ENCODE data around the gene SPIN4. TPM values are rescaled to one million over a fixed set of nuclear protein-coding genes. Genes with fewer than 3 reads are reported as not detected.
A peak's percentile ranks its signal among the peaks of the same experiment; 100 is the strongest.

Gene SPIN4
- total and polyA plus RNA-seq, 2 experiments from 2014 or later = 3.7 to 7.5 TPM

DNA sequence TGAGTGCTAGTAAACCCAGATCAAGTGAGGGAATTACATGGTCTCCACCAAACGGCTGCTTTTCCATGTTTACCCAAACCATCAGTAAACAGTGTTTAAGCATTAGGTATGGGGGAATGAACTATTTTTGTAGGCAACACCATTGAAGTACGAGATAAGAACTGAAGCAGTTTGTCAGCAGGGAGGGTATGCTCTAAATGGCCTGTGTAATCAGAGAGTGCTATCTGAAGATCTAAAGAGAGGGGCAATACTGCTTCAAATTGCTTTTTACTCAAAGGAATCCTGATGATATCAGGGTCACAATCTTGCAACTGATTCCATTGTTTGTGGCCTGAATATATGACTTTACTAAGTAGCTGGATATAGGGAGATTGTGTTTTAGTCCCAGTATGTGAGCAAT is 10.4 kb upstream of the SPIN4 start:
- H2AFZ ChIP-seq = no peak overlapping the region
- H3K9me2 ChIP-seq (replicated peaks; ENCODE audit: insufficient read depth) = no peaks in the 10 kb centered on the region
- DNase-seq (ENCODE audit: low spot score) = no peak
- 29% methylated on average over 2 of the region's 2 CpGs for WGBS (ENCODE audit: low lambda C conversion rate, missing lambda C conversion rate)
- H3K9me3 ChIP-seq (ENCODE audit: low read depth) = peaks cover 4% of the 10 kb centered on the region
- no peak for TF ChIP-seq EZH2 (IDR thresholded peaks at IDR 0.05; ENCODE audit: borderline replicate concordance)
- TF ChIP-seq EZH2phosphoT487 (IDR thresholded peaks at IDR 0.05; ENCODE audit: low read depth, severe bottlenecking, unreplicated experiment) = no peak
- TF ChIP-seq, protein P1, sequence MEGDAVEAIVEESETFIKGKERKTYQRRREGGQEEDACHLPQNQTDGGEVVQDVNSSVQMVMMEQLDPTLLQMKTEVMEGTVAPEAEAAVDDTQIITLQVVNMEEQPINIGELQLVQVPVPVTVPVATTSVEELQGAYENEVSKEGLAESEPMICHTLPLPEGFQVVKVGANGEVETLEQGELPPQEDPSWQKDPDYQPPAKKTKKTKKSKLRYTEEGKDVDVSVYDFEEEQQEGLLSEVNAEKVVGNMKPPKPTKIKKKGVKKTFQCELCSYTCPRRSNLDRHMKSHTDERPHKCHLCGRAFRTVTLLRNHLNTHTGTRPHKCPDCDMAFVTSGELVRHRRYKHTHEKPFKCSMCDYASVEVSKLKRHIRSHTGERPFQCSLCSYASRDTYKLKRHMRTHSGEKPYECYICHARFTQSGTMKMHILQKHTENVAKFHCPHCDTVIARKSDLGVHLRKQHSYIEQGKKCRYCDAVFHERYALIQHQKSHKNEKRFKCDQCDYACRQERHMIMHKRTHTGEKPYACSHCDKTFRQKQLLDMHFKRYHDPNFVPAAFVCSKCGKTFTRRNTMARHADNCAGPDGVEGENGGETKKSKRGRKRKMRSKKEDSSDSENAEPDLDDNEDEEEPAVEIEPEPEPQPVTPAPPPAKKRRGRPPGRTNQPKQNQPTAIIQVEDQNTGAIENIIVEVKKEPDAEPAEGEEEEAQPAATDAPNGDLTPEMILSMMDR (IDR thresholded peaks at IDR 0.05; ENCODE audit: poor library complexity) = no peak
- H3K27ac ChIP-seq = no peak overlapping the region
- H3K4me2 ChIP-seq = no peak overlapping the region
- H3K4me3 ChIP-seq = no peak overlapping the region
- H3K79me2 ChIP-seq = no peaks in the 10 kb centered on the region
- no peaks in the 10 kb centered on the region for H4K20me1 ChIP-seq (ENCODE audit: insufficient read depth, poor library complexity, severe bottlenecking)
- H3K27me3 ChIP-seq = no peaks in the 10 kb centered on the region
- no peaks in the 10 kb centered on the region for H3K36me3 ChIP-seq (replicated peaks; ENCODE audit: insufficient read depth, low read depth)
- no peaks in the 10 kb centered on the region for H3K4me1 ChIP-seq (ENCODE audit: insufficient read depth)

DNA sequence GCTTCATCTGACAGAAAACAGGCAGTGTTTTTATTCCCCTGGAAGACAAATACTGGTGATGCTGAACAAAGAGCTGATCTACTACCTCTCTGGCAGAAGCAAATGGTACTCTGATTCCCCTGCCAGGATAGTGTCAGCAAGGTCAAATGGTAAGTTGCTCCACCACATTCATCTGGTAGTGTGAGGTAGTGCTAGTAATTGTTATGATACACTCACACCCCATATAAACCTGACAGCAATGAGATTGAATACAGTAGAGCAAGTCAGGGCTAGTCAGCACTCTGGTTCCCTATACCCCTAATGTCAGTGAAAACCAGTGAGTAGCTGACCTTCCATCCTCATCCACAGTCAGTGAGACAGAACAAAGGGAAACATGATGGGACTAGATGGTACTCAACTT is 3.4 kb upstream of the SPIN4 start:
- Histone ChIP-seq H3K4me3 (no peak overlapping the region), H3K9me3 (ENCODE audit: low read depth) (peaks cover 5% of the 10 kb centered on the region), H3K9me2 (replicated peaks; ENCODE audit: insufficient read depth) (no peaks in the 10 kb centered on the region), H3K27ac (no peak overlapping the region), H3K27me3 (no peaks in the 10 kb centered on the region), H3K4me1 (ENCODE audit: insufficient read depth) (peaks cover 4% of the 10 kb centered on the region), H2AFZ (no peak overlapping the region), H3K79me2 (no peaks in the 10 kb centered on the region), H4K20me1 (ENCODE audit: insufficient read depth, poor library complexity, severe bottlenecking) (no peaks in the 10 kb centered on the region), H3K36me3 (replicated peaks; ENCODE audit: insufficient read depth, low read depth) (no peaks in the 10 kb centered on the region), H3K4me2 (no peak overlapping the region)
- TF ChIP-seq, protein P1 (IDR thresholded peaks at IDR 0.05; ENCODE audit: poor library complexity) = no peak
- TF ChIP-seq EZH2phosphoT487 (IDR thresholded peaks at IDR 0.05; ENCODE audit: low read depth, severe bottlenecking, unreplicated experiment) (no peak), EZH2 (IDR thresholded peaks at IDR 0.05; ENCODE audit: borderline replicate concordance) (no peak)
- no peak for DNase-seq (ENCODE audit: low spot score)

DNA sequence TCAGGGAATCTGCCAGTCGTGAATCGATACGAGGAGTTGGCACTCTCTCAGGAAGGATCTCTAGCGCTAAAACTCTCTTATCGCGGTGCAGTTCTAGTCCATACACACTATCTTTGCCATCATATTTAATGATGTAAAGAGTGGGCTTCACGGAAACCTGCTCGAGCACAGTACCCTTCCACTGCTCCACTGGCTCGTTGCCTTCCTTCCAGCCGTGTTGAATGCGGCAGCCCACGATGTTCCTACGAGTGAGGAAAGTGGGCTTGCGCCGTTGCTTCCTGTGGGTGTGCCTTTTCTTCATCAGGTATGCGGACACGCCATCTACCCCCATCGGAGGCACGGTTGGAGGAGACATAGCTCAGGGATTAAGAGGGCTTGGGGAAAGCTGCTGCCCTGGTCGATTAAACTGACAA is 661 bp downstream of the SPIN4 start:
- TF ChIP-seq EZH2 (IDR thresholded peaks at IDR 0.05; ENCODE audit: borderline replicate concordance) (no peak), EZH2phosphoT487 (IDR thresholded peaks at IDR 0.05; ENCODE audit: low read depth, severe bottlenecking, unreplicated experiment) (no peak)
- TF ChIP-seq, protein P1 (IDR thresholded peaks at IDR 0.05; ENCODE audit: poor library complexity) = no peak
- peak; percentile 18 for DNase-seq (ENCODE audit: low spot score)
- Histone ChIP-seq H3K27ac (peak overlapping the region; percentile 89), H3K9me2 (replicated peaks; ENCODE audit: insufficient read depth) (no peaks in the 10 kb centered on the region), H3K4me2 (peak overlapping the region; percentile 77), H3K4me3 (peak overlapping the region; percentile 80), H3K36me3 (replicated peaks; ENCODE audit: insufficient read depth, low read depth) (no peaks in the 10 kb centered on the region), H3K9me3 (ENCODE audit: low read depth) (no peaks in the 10 kb centered on the region), H3K27me3 (no peaks in the 10 kb centered on the region), H3K4me1 (ENCODE audit: insufficient read depth) (peaks cover 4% of the 10 kb centered on the region), H3K79me2 (peaks cover 4% of the 10 kb centered on the region), H2AFZ (peak overlapping the region; percentile 64), H4K20me1 (ENCODE audit: insufficient read depth, poor library complexity, severe bottlenecking) (no peaks in the 10 kb centered on the region)
- 57% methylated on average over 20 of the region's 20 CpGs for WGBS (ENCODE audit: low lambda C conversion rate, missing lambda C conversion rate)

DNA sequence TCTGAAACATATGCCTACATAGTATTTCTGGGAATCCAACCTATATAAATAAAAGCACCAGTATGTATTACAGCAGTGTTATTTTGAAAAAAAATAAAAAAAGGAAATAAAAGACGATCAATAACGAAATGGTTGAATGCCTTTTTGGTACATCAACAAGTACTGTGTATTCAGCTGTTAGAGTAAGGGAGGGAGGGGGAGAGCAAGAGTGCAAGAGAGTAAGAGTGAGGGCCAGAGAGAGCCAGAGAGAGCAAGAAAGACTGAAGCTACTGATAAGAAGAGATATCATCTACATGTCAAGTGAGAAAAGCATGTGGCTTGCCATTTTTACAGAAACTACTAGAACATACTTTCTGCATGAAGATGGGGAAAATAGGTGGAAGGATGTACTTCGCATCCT is 1.8 kb downstream of the SPIN4 start:
- DNase-seq (ENCODE audit: low spot score) = no peak

More for the DNA sequence above, 1.8 kb downstream of the SPIN4 start:
- no peak overlapping the region for H3K4me3 ChIP-seq
- 61% methylated on average over 3 of the region's 3 CpGs for WGBS (ENCODE audit: low lambda C conversion rate, missing lambda C conversion rate)
- no peaks in the 10 kb centered on the region for H3K36me3 ChIP-seq (replicated peaks; ENCODE audit: insufficient read depth, low read depth)
- no peaks in the 10 kb centered on the region for H3K9me2 ChIP-seq (replicated peaks; ENCODE audit: insufficient read depth)
- H4K20me1 ChIP-seq (ENCODE audit: insufficient read depth, poor library complexity, severe bottlenecking) = no peaks in the 10 kb centered on the region
- no peaks in the 10 kb centered on the region for H3K27me3 ChIP-seq
- H3K4me1 ChIP-seq (ENCODE audit: insufficient read depth) = peaks cover 4% of the 10 kb centered on the region
- peak overlapping the region; percentile 77 for H3K4me2 ChIP-seq
- peaks cover 4% of the 10 kb centered on the region for H3K79me2 ChIP-seq
- no peaks in the 10 kb centered on the region for H3K9me3 ChIP-seq (ENCODE audit: low read depth)
- H2AFZ ChIP-seq = no peak overlapping the region
- TF ChIP-seq EZH2phosphoT487 (IDR thresholded peaks at IDR 0.05; ENCODE audit: low read depth, severe bottlenecking, unreplicated experiment) (no peak), EZH2 (IDR thresholded peaks at IDR 0.05; ENCODE audit: borderline replicate concordance) (no peak)
- TF ChIP-seq, protein P1 (IDR thresholded peaks at IDR 0.05; ENCODE audit: poor library complexity) = no peak
- H3K27ac ChIP-seq = no peak overlapping the region
